ENCODE measurements around the gene NT5DC1. TPM values are rescaled to one million over a fixed set of nuclear protein-coding genes. Genes with fewer than 3 reads are reported as not detected.

NT5DC1 gene
- polyA plus RNA-seq, 3 donors = 18.2 to 39.0 (median 28.3) TPM

- Histone ChIP-seq H3K9me3 (replicated peaks in 1 of 2; ENCODE audit: control insufficient read depth in 1 of 2, insufficient read depth in 1 of 2, low read length in 2 of 2) (no peaks in the 10 kb centered on the region), H3K27me3 (ENCODE audit: control insufficient read depth in 2 of 2, insufficient read depth in 2 of 2, low read length in 2 of 2) (no peaks in the 10 kb centered on the region), H4K20me1 (ENCODE audit: insufficient read depth, low read length) (no peaks in the 10 kb centered on the region), H3K27ac (ENCODE audit: low read depth in 1 of 2, low read length in 2 of 2) (no peak overlapping the region), H3K4me2 (replicated peaks; ENCODE audit: extremely low read depth, low read length, poor library complexity, severe bottlenecking) (no peak overlapping the region), H3K79me2 (ENCODE audit: insufficient read depth, low read length) (no peaks in the 10 kb centered on the region), H3K4me1 (ENCODE audit: control insufficient read depth in 1 of 2, insufficient read depth in 2 of 2, low read length in 2 of 2) (no peaks in the 10 kb centered on the region), H3K9ac (ENCODE audit: insufficient read depth, low read length, poor library complexity, severe bottlenecking) (no peak overlapping the region), H2AFZ (ENCODE audit: insufficient read depth, low read depth, low read length, poor library complexity, severe bottlenecking) (no peak overlapping the region), H3K36me3 (replicated peaks in 1 of 2; ENCODE audit: control insufficient read depth in 1 of 2, insufficient read depth in 2 of 2, low read length in 2 of 2) (peaks cover 0 to 5% of the 10 kb centered on the region in 2 donors), H3K4me3 (replicated peaks in 1 of 3; ENCODE audit: low read depth in 2 of 3, low read length in 3 of 3) (no peak overlapping the region)
- Mint-ChIP-seq H3K27ac (no peak overlapping the region), H3K9me3 (no peaks in the 10 kb centered on the region), H3K4me3 (no peak overlapping the region), H3K27me3 (ENCODE audit: low read depth in 3 of 3) (no peaks in the 10 kb centered on the region), H3K4me1 (no peaks in the 10 kb centered on the region), H3K36me3 (peaks cover 0 to 11% of the 10 kb centered on the region in 2 donors)
- WGBS (ENCODE audit: insufficient coverage) = no CpG with 5 or more reads among the region's 3 CpGs
- TF ChIP-seq CTCF (IDR thresholded peaks at IDR 0.05) = peak; percentile 74
- peak in 1 of 3 donors; percentile 9 for DNase-seq
- intact Hi-C loops (cut with micrococcal nuclease) = no loop called here
These were observed 117.5 kb downstream of the NT5DC1 start for GRCh38 chr6:116218172-116218633.

GRCh38 chr6:116218866-116219265 lies 118.2 kb downstream of the NT5DC1 start:
- Histone ChIP-seq H3K4me3 (replicated peaks in 1 of 3; ENCODE audit: low read depth in 2 of 3, low read length in 3 of 3) (no peak overlapping the region), H3K4me1 (ENCODE audit: control insufficient read depth in 1 of 2, insufficient read depth in 2 of 2, low read length in 2 of 2) (no peaks in the 10 kb centered on the region), H3K4me2 (replicated peaks; ENCODE audit: extremely low read depth, low read length, poor library complexity, severe bottlenecking) (no peak overlapping the region), H3K27me3 (ENCODE audit: control insufficient read depth in 2 of 2, insufficient read depth in 2 of 2, low read length in 2 of 2) (no peaks in the 10 kb centered on the region), H2AFZ (ENCODE audit: insufficient read depth, low read depth, low read length, poor library complexity, severe bottlenecking) (no peak overlapping the region), H3K27ac (ENCODE audit: low read depth in 1 of 2, low read length in 2 of 2) (no peak overlapping the region), H4K20me1 (ENCODE audit: insufficient read depth, low read length) (no peaks in the 10 kb centered on the region), H3K36me3 (replicated peaks in 1 of 2; ENCODE audit: control insufficient read depth in 1 of 2, insufficient read depth in 2 of 2, low read length in 2 of 2) (peaks cover 0 to 7% of the 10 kb centered on the region in 2 donors), H3K79me2 (ENCODE audit: insufficient read depth, low read length) (no peaks in the 10 kb centered on the region), H3K9me3 (replicated peaks in 1 of 2; ENCODE audit: control insufficient read depth in 1 of 2, insufficient read depth in 1 of 2, low read length in 2 of 2) (no peaks in the 10 kb centered on the region), H3K9ac (ENCODE audit: insufficient read depth, low read length, poor library complexity, severe bottlenecking) (no peak overlapping the region)
- Mint-ChIP-seq H3K27me3 (ENCODE audit: low read depth in 3 of 3) (no peaks in the 10 kb centered on the region), H3K4me1 (no peaks in the 10 kb centered on the region), H3K27ac (peak overlapping the region in 1 of 7 donors; percentile 49), H3K9me3 (no peaks in the 10 kb centered on the region), H3K4me3 (no peak overlapping the region), H3K36me3 (peaks cover 0 to 15% of the 10 kb centered on the region in 2 donors)
- DNase-seq = no peak
- TF ChIP-seq CTCF (IDR thresholded peaks at IDR 0.05) = no peak
- WGBS (ENCODE audit: insufficient coverage) = 89% methylated on average over 3 of the region's 5 CpGs
- intact Hi-C loops (cut with micrococcal nuclease) = no loop called here
